ENCODE measurements around the gene CDH4. TPM values are rescaled to one million over a fixed set of nuclear protein-coding genes. Genes with fewer than 3 reads are reported as not detected.

The CDH4 gene
- total RNA-seq, 6 experiments from 2014 or later: 5.8 to 12.8 (median 10.9) TPM

GRCh38 chr20:61448386-61448785 is 196.3 kb downstream of the CDH4 start:
- Mint-ChIP-seq H3K4me1 (ENCODE audit: low read depth) (no peaks in the 10 kb centered on the region), H3K4me3 (no peak overlapping the region), H3K36me3 (ENCODE audit: low read depth) (no peaks in the 10 kb centered on the region; the same call in 1 of the 2 replicates), H3K27me3 (ENCODE audit: insufficient read depth) (no peaks in the 10 kb centered on the region), H3K9me3 (peaks cover 4% of the 10 kb centered on the region; the same call in 1 of the 2 replicates), H3K27ac (no peak overlapping the region)
- DNase-seq: no peak
- TF ChIP-seq CTCF (IDR thresholded peaks at IDR 0.05): no peak

GRCh38 chr20:61449057-61449609 is 197.1 kb downstream of the CDH4 start:
- no peak for TF ChIP-seq CTCF (IDR thresholded peaks at IDR 0.05)
- Mint-ChIP-seq H3K9me3 (peaks cover 4% of the 10 kb centered on the region; the same call in 1 of the 2 replicates), H3K27ac (no peak overlapping the region), H3K4me1 (ENCODE audit: low read depth) (no peaks in the 10 kb centered on the region), H3K36me3 (ENCODE audit: low read depth) (no peaks in the 10 kb centered on the region; the same call in 1 of the 2 replicates), H3K4me3 (no peak overlapping the region), H3K27me3 (ENCODE audit: insufficient read depth) (no peaks in the 10 kb centered on the region)
- no peak for DNase-seq

GRCh38 chr20:61449916-61450315 is 197.9 kb downstream of the CDH4 start:
- H3K27ac Mint-ChIP-seq: no peak overlapping the region
- no peak for DNase-seq
- H3K4me1 Mint-ChIP-seq (ENCODE audit: low read depth): no peaks in the 10 kb centered on the region
- H3K4me3 Mint-ChIP-seq: no peak overlapping the region
- H3K36me3 Mint-ChIP-seq (ENCODE audit: low read depth): no peaks in the 10 kb centered on the region; the same call in 1 of the 2 replicates
- no peak for TF ChIP-seq CTCF (IDR thresholded peaks at IDR 0.05)
- peaks cover 4% of the 10 kb centered on the region; the same call in 1 of the 2 replicates for H3K9me3 Mint-ChIP-seq
- H3K27me3 Mint-ChIP-seq (ENCODE audit: insufficient read depth): no peaks in the 10 kb centered on the region

GRCh38 chr20:61450549-61450948 is 198.5 kb downstream of the CDH4 start:
- no peak for DNase-seq
- Mint-ChIP-seq H3K27ac (no peak overlapping the region), H3K4me1 (ENCODE audit: low read depth) (no peaks in the 10 kb centered on the region), H3K4me3 (no peak overlapping the region), H3K9me3 (peaks cover 4% of the 10 kb centered on the region; the same call in 1 of the 2 replicates), H3K27me3 (ENCODE audit: insufficient read depth) (no peaks in the 10 kb centered on the region), H3K36me3 (ENCODE audit: low read depth) (no peaks in the 10 kb centered on the region; the same call in 1 of the 2 replicates)
- no peak for TF ChIP-seq CTCF (IDR thresholded peaks at IDR 0.05)

GRCh38 chr20:61451009-61451408 is 198.9 kb downstream of the CDH4 start:
- H3K27ac Mint-ChIP-seq: no peak overlapping the region
- DNase-seq: no peak
- H3K36me3 Mint-ChIP-seq (ENCODE audit: low read depth): no peaks in the 10 kb centered on the region
- no peaks in the 10 kb centered on the region for H3K4me1 Mint-ChIP-seq (ENCODE audit: low read depth)
- no peak overlapping the region for H3K4me3 Mint-ChIP-seq
- H3K9me3 Mint-ChIP-seq: peaks cover 8% of the 10 kb centered on the region; the same call in 1 of the 2 replicates
- H3K27me3 Mint-ChIP-seq (ENCODE audit: insufficient read depth): no peaks in the 10 kb centered on the region
- TF ChIP-seq CTCF (IDR thresholded peaks at IDR 0.05): no peak
